SJSA1 (cell line): ENCODE data around the gene AP5B1. TPM values are rescaled to one million over a fixed set of nuclear protein-coding genes. Genes with fewer than 3 reads are reported as not detected.
A peak's percentile ranks its signal among the peaks of the same experiment; 100 is the strongest.

Source experiments
- DNase-seq, 2 experiments: peaks; one replicate each; pipeline ENCODE4 v3.0.0-alpha.2; 2015 to 2020; ENCODE audit warnings: low spot score in 2 of 2, low read depth in 1 of 2
- H3K27ac ChIP-seq: fragments of 250-450 bp; sonication (Bioruptor Pico); 2 replicates; pipeline ENCODE4 v1.5.1; 2020; ENCODE audit warnings: mild to moderate bottlenecking, moderate library complexity
- H3K27me3 ChIP-seq: fragments of 250-450 bp; sonication (Bioruptor Pico); replicated peaks from 2 replicates; pipeline ENCODE4 v1.5.1; 2020; ENCODE audit warnings: mild to moderate bottlenecking, moderate library complexity
- H3K36me3 ChIP-seq: fragments of 250-450 bp; sonication (Bioruptor Pico); 2 replicates; pipeline ENCODE4 v1.5.1; 2020; ENCODE audit warnings: mild to moderate bottlenecking
- H3K4me1 ChIP-seq: fragments of 250-450 bp; sonication (Bioruptor Pico); replicated peaks from 2 replicates; pipeline ENCODE4 v1.6.1; 2021; ENCODE audit warnings: mild to moderate bottlenecking
- H3K4me3 ChIP-seq: fragments of 250-450 bp; sonication (Bioruptor Pico); 2 replicates; pipeline ENCODE4 v1.5.1; 2020; ENCODE audit warnings: mild to moderate bottlenecking
- H3K9me3 ChIP-seq: fragments of 250-450 bp; sonication (Bioruptor Pico); replicated peaks from 2 replicates; pipeline ENCODE4 v1.5.1; 2020; ENCODE audit warnings: mild to moderate bottlenecking
- total RNA-seq: library from RNA; depleted of rRNA; stranded (reverse); fragments of >200 nt; shearing (Covaris generic); gene quantifications from 2 replicates; pipeline ENCODE4 v1.2.3, GENCODE V29; 2014

The AP5B1 gene
- total RNA-seq, 1 experiment from 2014 or later = 30.4 TPM

- DNase-seq = no peak
- Histone ChIP-seq H3K27me3 (peaks cover 53% of the 10 kb centered on the region), H3K27ac (no peak overlapping the region)
Observed at GRCh38 chr11:65794570-65795510, 14.1 kb upstream of the AP5B1 start.

GRCh38 chr11:65793625-65794400 lies 13.0 kb upstream of the AP5B1 start:
- Histone ChIP-seq H3K4me1 (peaks cover 17% of the 10 kb centered on the region), H3K27me3 (peaks cover 52% of the 10 kb centered on the region), H3K27ac (no peak overlapping the region), H3K4me3 (no peak overlapping the region), H3K36me3 (no peaks in the 10 kb centered on the region), H3K9me3 (no peaks in the 10 kb centered on the region)
- DNase-seq = no peak

More at GRCh38 chr11:65794570-65795510, 14.1 kb upstream of the AP5B1 start:
- Histone ChIP-seq H3K36me3 (no peaks in the 10 kb centered on the region), H3K4me1 (peaks cover 17% of the 10 kb centered on the region), H3K9me3 (no peaks in the 10 kb centered on the region), H3K4me3 (no peak overlapping the region)

- no peak overlapping the region for H3K27ac ChIP-seq
- H3K9me3 ChIP-seq = no peaks in the 10 kb centered on the region
- DNase-seq = no peak
- H3K4me1 ChIP-seq = peaks cover 22% of the 10 kb centered on the region
- H3K4me3 ChIP-seq = no peak overlapping the region
- H3K27me3 ChIP-seq = peaks cover 53% of the 10 kb centered on the region
- H3K36me3 ChIP-seq = no peaks in the 10 kb centered on the region
Observed at GRCh38 chr11:65793144-65793581, 12.4 kb upstream of the AP5B1 start.

GRCh38 chr11:65792456-65792855 lies 11.7 kb upstream of the AP5B1 start:
- DNase-seq = peak in 1 of 2 experiments; percentile 64
- Histone ChIP-seq H3K4me3 (no peak overlapping the region), H3K36me3 (no peaks in the 10 kb centered on the region), H3K27me3 (peaks cover 54% of the 10 kb centered on the region), H3K9me3 (peaks cover 4% of the 10 kb centered on the region), H3K27ac (no peak overlapping the region), H3K4me1 (peaks cover 28% of the 10 kb centered on the region)

- H3K9me3 ChIP-seq = peaks cover 4% of the 10 kb centered on the region
- DNase-seq = no peak
- peaks cover 51% of the 10 kb centered on the region for H3K27me3 ChIP-seq
- no peak overlapping the region for H3K27ac ChIP-seq
- H3K4me3 ChIP-seq = no peak overlapping the region
- no peaks in the 10 kb centered on the region for H3K36me3 ChIP-seq
- peaks cover 33% of the 10 kb centered on the region for H3K4me1 ChIP-seq
Observed at GRCh38 chr11:65791719-65792213, 11.0 kb upstream of the AP5B1 start.

GRCh38 chr11:65790902-65791650 lies 10.3 kb upstream of the AP5B1 start:
- Histone ChIP-seq H3K4me3 (no peak overlapping the region), H3K9me3 (peaks cover 4% of the 10 kb centered on the region), H3K27me3 (peaks cover 50% of the 10 kb centered on the region), H3K4me1 (peaks cover 36% of the 10 kb centered on the region), H3K27ac (no peak overlapping the region), H3K36me3 (no peaks in the 10 kb centered on the region)
- DNase-seq = no peak

GRCh38 chr11:65790104-65790901 lies 9.5 kb upstream of the AP5B1 start:
- peak in 1 of 2 experiments; percentile 53 for DNase-seq
- Histone ChIP-seq H3K9me3 (peaks cover 4% of the 10 kb centered on the region), H3K4me1 (peaks cover 36% of the 10 kb centered on the region), H3K4me3 (no peak overlapping the region), H3K27ac (no peak overlapping the region), H3K36me3 (no peaks in the 10 kb centered on the region), H3K27me3 (peaks cover 52% of the 10 kb centered on the region)

- peaks cover 4% of the 10 kb centered on the region for H3K9me3 ChIP-seq
- peaks cover 59% of the 10 kb centered on the region for H3K27me3 ChIP-seq
- no peak overlapping the region for H3K4me3 ChIP-seq
- H3K27ac ChIP-seq = no peak overlapping the region
- DNase-seq = no peak
- no peaks in the 10 kb centered on the region for H3K36me3 ChIP-seq
- H3K4me1 ChIP-seq = peaks cover 36% of the 10 kb centered on the region
Observed at GRCh38 chr11:65789230-65790103, 8.7 kb upstream of the AP5B1 start.

- no peak for DNase-seq
- H3K4me1 ChIP-seq = peaks cover 36% of the 10 kb centered on the region
- H3K4me3 ChIP-seq = no peak overlapping the region
- peaks cover 59% of the 10 kb centered on the region for H3K27me3 ChIP-seq
- H3K9me3 ChIP-seq = peaks cover 4% of the 10 kb centered on the region
- no peaks in the 10 kb centered on the region for H3K36me3 ChIP-seq
- H3K27ac ChIP-seq = no peak overlapping the region
Observed at GRCh38 chr11:65788821-65789220, 8.0 kb upstream of the AP5B1 start.

GRCh38 chr11:65787649-65788622 lies 7.2 kb upstream of the AP5B1 start:
- H3K36me3 ChIP-seq = no peaks in the 10 kb centered on the region
- H3K4me3 ChIP-seq = no peak overlapping the region
- H3K27me3 ChIP-seq = peaks cover 53% of the 10 kb centered on the region
- peaks cover 4% of the 10 kb centered on the region for H3K9me3 ChIP-seq
- no peak overlapping the region for H3K27ac ChIP-seq
- DNase-seq = no peak
- H3K4me1 ChIP-seq = peaks cover 36% of the 10 kb centered on the region
